Measurements from ENCODE around the gene SF3B5.

DNA sequence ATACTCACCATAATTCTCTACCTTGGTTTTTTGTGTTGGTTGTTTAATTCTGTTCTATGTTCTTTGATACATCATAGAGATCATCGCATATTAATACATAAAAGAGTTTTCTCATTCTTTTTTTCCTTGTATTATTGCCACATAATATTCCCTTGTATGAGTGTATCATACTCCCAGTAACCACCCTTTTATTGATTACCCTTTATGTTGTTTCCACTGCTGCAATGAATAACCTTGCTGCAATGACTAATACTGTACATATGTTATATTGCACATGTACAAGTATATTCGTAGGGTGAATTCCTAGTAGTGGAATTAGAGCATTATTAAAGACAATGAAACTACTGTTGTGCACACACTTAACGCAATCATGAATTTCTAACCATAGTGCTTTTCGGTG is 9.1 kb upstream of the SF3B5 start:
- TF ChIP-seq GATA3 (IDR thresholded peaks at IDR 0.05; ENCODE audit: low read depth, low read length): no peak
- no peak for TF ChIP-seq GATA2 (IDR thresholded peaks at IDR 0.05; ENCODE audit: low read depth, low read length)
